DOHH2 (cell line): ENCODE data around the gene AMIGO2.

Experiments
- EZH2phosphoT487 ChIP-seq: fragments of 200-600 bp; sonication (generic); IDR thresholded peaks from 2 replicates; pipeline ENCODE4 v1.6.1; 2017; ENCODE audit warnings: borderline replicate concordance, mild to moderate bottlenecking, antibody characterized with exemption, low read length, moderate library complexity, mixed read lengths
- TF ChIP-seq, protein P1 (sequence below): fragments of 200-600 bp; sonication (generic); IDR thresholded peaks from one replicate; pipeline ENCODE4 v1.5.1; 2014; ENCODE audit warnings: antibody characterized with exemption, mild to moderate bottlenecking, low read depth, low read length; ENCODE audit not compliant: poor library complexity, severe bottlenecking

- TF ChIP-seq, protein P1, sequence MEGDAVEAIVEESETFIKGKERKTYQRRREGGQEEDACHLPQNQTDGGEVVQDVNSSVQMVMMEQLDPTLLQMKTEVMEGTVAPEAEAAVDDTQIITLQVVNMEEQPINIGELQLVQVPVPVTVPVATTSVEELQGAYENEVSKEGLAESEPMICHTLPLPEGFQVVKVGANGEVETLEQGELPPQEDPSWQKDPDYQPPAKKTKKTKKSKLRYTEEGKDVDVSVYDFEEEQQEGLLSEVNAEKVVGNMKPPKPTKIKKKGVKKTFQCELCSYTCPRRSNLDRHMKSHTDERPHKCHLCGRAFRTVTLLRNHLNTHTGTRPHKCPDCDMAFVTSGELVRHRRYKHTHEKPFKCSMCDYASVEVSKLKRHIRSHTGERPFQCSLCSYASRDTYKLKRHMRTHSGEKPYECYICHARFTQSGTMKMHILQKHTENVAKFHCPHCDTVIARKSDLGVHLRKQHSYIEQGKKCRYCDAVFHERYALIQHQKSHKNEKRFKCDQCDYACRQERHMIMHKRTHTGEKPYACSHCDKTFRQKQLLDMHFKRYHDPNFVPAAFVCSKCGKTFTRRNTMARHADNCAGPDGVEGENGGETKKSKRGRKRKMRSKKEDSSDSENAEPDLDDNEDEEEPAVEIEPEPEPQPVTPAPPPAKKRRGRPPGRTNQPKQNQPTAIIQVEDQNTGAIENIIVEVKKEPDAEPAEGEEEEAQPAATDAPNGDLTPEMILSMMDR, result no peak
- no peak for TF ChIP-seq EZH2phosphoT487
Observed at GRCh38 chr12:47067176-47067575, 12.6 kb downstream of the AMIGO2 start.
